GM18868 (cell line): Measurements from ENCODE around the gene FABP1.

ENCODE experiments used
- ATAC-seq: cut with Tn5 transposase; IDR thresholded peaks from one replicate; pipeline ENCODE4 v1.9.1; 2021; ENCODE audit warnings: mild to moderate bottlenecking, moderate library complexity; ENCODE audit not compliant: unreplicated experiment

FABP1 gene

DNA sequence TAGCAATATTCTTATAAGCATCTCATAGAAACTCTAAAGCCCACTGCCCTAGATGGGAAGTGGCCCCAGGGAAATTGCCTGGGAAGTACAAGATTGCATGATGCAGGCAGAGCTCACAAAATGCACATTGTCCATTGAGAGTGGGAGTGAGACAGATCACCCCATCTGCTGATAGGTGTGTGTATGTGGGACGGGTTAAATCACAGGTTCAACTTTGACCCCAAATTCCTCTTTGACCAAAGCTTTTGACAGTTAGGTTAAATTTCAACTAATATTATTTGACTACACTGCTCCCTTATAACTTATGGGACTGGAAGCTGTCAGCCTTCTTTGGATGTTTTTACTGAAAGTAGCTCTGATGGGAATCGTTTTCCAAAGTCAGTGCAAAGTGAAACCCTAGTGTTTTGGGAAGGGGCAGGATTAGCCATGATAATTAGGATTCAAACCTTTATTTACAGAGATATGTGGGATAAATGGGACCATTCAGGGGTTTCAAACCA lies 11.4 kb upstream of the FABP1 start:
- no peak for ATAC-seq

DNA sequence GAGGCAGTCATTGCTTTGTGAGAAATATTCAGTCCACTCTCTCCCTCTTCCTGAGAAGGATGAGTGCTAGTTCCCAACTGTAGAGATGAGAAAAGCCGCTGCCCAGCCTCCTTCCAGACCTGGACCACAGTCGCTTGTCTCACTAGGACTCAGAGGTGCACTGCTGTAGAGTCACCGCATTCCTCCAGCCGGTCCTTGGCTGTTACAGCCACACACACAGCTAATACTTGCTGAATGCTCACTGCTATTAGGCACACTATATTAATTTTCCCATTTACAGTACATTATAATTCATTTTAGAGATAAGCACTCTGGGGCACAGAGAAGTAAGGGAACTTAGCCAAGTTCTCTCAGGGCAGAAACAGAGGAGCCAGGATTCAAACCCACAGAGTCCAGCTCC lies 10.0 kb upstream of the FABP1 start:
- ATAC-seq: no peak

GRCh38 chr2:88136817-88137216 lies 9.0 kb upstream of the FABP1 start:
- ATAC-seq: no peak

GRCh38 chr2:88133875-88134274 lies 6.0 kb upstream of the FABP1 start:
- no peak for ATAC-seq

- ATAC-seq: no peak
Measured at GRCh38 chr2:88131999-88132368, 4.1 kb upstream of the FABP1 start.

DNA sequence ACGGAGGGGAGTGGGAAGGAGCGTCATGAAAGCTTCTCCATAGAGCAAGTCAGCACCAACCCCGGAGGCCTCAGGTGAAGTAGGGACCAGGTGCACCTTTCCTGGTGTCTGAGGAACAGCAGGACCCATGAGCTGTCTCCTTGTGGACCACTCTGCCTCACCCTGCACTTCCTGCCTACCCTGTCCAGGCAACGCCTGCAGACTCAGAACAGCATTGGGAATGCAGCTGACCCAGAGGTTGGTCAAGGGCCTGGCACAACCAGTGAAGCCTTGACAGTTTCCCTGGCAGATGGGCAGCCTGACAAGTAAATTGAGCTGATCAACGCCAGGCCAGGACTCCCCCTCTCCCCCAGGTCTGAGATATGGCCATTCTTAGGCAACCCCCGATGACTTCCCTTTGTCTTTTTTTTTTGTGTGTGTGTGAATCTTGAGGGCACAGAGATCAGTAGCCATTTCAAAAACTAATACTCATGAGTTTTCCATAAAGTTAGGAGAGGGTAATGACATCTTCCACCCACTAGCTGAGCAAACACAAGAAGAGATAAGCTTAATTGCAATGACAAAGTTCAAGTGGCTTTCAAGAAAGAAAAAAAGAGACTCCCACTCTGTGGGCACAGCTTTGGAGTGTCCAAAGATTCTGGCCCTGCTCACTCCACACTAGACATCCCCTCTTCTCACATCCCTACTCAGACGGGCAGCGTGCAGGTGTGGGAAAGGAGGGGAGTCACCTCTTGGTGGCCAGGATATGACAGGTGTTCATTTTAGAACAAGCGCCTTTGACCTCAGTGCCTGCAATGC lies 3.5 kb upstream of the FABP1 start:
- no peak for ATAC-seq

GRCh38 chr2:88129313-88129959 lies 1.6 kb upstream of the FABP1 start:
- no peak for ATAC-seq

- no peak for ATAC-seq
Measured at GRCh38 chr2:88128654-88129312, 921 bp upstream of the FABP1 start.

DNA sequence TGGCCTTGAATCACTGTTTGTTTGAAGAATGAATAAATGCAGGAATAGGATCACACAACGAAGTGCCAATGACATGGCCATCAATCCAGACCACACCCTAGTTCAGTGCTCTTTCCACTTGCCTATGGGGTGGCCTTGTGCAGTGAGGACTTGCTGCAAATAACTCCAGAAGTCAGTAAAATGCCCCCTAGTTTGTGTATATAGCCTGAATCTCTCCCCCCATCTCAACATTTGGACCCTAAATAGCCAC lies 299 bp downstream of the FABP1 start:
- ATAC-seq: no peak

GRCh38 chr2:88126772-88127637 lies 857 bp downstream of the FABP1 start:
- no peak for ATAC-seq

DNA sequence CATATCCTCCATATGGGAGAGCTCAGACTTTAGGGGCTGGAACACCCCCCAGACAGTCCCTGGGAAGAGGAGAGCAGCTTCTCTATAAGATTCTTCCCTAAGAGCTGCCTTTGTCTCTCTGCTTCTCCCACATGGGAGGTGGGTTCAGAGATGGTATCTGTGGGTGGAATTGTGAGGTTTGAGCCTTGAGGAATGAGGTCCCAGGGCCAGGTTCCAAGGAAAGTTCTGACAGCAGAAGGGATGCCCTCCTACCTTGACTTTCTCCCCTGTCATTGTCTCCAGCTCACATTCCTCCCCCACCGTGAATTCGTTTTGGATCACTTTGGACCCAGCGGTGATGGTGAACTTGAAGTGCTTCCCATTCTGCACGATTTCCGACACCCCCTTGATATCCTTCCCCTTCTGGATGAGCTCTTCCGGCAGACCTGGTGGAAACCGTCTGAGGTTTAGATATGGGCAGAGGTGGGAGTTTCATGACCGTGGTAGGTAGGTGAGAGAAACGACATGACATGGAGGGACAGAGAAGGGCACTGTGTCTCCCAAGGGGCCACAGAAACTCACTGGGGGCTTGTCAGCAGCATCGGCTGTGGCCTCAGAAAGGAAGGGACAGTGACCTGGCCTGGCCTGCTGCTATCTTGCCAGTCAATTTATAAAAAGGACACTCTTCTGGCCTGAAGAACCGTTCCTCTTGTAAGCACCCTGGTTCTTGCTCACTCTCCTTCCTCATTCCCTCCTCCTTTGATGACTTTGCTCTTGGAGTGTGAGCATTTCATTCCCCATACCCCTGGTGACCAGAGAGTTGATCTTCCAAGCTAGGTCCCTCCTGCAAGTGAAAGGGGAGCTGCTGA lies 1.7 kb downstream of the FABP1 start:
- no peak for ATAC-seq

GRCh38 chr2:88125344-88125923 lies 2.4 kb downstream of the FABP1 start:
- ATAC-seq: no peak

DNA sequence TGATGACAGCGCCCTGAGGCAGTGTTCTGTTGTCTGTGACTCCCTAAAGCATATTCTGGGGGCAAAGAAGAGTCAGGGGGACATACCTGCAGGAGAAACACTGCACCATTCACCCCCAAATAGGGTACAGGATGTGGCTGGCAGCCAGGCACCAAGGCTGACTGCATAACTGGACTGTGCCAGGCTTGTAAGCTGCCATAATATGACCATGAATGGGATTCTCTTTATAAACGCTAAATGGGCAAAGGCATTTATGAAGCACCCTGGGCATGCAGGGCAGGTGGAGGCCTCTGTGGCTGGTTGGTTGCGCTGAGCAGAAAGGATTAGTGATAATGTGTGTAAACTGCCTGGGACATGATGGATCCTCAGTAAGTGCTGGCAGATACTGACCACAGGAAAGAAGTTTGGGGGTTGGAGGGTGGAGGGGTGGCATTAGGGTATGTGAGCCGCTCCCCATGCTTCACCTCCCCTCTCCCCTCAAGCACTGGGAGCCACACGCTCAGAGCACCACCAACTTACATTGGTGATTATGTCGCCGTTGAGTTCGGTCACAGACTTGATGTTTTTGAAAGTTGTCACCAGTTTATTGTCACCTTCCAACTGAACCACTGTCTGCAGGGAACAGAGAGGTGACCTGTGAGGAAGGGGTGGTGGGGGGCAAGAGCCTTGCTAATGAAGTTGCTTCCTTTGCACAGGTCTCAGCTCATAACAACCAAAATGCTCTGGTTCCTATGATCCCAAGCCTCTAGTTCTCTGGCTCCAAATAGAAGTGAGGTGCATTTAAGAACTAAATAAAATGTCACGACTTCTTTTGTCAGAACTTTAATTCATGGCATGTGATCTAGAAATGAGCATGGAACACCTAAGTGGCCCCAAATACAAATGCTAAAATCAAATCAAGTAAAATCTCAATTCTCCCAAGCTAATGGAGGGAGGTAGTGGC lies 3.6 kb downstream of the FABP1 start:
- no peak for ATAC-seq

GRCh38 chr2:88123164-88123974 lies 4.5 kb downstream of the FABP1 start:
- no peak for ATAC-seq

DNA sequence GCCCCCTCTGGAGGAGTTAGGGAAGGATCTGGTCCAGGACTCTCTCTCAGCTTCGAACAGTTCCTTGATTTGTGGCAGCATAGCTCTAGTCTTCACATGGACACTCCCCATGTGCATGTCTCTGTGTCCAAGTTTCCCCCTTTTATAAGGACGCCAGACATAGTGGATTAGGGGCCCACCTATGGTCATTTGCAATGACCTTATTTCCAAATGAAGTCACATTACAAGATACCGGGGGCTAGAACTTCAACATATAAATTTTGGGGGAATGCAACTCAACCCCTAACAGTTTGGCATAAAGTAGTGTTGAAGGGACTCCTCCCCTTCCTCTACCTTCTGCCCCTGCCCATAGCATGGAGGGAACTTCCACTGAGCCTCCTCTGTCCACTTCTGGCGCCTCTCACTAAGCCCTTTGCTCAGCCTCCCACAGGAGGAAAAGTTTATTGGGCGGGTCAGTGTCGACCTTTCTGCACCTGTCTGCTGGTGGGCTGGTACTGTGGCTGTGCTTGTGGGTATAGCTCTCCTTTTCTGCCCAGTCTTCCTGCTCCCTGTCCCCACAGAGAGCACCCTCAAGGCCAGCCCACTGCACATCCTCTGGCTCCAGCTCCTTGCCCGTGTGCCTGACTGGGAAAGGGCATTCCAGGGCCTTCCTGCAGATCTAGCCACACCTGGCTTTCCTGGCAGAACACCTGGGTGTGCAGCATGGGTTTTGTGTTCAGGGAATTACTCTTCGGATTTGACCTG lies 5.5 kb downstream of the FABP1 start:
- ATAC-seq: no peak

- ATAC-seq: no peak
Measured at GRCh38 chr2:88121678-88122077, 6.2 kb downstream of the FABP1 start.

DNA sequence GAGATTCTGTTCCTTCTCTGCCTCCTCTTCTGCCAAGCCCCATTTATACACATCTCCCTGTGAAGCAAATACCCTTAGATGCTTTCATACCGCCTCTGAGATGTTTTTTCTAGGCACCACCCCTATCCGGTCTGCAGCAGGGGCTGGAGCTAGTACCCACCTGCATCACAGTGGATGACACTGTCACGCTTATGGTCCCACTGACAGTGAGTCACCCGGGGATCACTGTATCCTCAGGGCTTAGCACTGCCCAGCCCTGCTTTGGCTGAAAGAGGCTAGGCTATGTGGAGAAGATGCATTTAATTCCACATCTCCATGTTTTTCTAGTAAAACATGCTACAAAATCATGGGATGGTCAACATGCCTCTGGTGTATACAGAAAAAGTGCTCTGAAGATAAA lies 9.9 kb downstream of the FABP1 start:
- no peak for ATAC-seq
